HG03159 (cell line): Measurements from ENCODE around the gene DOLPP1.

ENCODE experiments used
- ATAC-seq: cut with Tn5 transposase; IDR thresholded peaks from one replicate; pipeline ENCODE4 v1.9.1; 2021; ENCODE audit warnings: mild to moderate bottlenecking, moderate library complexity; ENCODE audit not compliant: unreplicated experiment

Gene DOLPP1

GRCh38 chr9:129093602-129094386 is 12.9 kb downstream of the DOLPP1 start:
- no peak for ATAC-seq

DNA sequence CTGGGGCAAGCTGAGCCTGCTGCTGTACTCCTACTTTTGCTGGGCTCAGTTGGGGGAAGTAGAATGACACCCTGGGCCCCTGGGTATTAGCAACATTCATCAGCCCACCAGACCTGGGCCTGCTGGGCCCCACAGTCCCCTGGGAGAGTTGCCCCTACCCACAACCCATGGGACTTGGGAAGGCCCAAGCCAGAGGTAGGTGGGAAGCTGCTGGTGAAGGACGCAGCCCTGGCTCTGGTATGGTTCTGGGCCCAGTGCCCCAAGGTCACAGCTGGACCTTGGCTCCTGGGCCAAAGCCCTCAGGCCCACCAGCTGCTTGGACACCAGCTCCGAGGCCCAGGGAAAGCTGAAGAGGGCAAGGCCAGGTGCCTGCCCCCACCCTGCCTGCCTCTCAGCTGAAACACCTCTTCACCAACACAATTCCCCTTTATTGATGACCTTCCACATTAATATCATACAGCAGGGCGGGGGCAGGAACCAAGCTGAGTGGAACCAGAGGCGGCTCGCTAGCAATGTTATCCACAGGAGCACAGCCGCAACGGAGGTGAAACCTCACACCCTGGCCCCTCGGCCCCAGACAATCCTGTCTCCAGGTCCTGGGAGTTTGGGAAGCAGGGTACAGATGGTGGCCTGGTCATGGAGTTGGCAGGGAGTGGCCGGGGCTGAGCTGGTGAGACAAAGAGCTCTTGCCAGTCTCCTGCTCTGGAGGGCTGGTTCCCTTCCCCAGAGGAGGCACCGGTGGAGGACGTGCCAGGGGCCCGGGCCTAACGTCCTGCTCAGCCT is 13.7 kb downstream of the DOLPP1 start:
- no peak for ATAC-seq

- ATAC-seq: no peak
Measured at GRCh38 chr9:129095170-129095667, 14.3 kb downstream of the DOLPP1 start.

- ATAC-seq: no peak
Measured at GRCh38 chr9:129095908-129096307, 15.0 kb downstream of the DOLPP1 start.

DNA sequence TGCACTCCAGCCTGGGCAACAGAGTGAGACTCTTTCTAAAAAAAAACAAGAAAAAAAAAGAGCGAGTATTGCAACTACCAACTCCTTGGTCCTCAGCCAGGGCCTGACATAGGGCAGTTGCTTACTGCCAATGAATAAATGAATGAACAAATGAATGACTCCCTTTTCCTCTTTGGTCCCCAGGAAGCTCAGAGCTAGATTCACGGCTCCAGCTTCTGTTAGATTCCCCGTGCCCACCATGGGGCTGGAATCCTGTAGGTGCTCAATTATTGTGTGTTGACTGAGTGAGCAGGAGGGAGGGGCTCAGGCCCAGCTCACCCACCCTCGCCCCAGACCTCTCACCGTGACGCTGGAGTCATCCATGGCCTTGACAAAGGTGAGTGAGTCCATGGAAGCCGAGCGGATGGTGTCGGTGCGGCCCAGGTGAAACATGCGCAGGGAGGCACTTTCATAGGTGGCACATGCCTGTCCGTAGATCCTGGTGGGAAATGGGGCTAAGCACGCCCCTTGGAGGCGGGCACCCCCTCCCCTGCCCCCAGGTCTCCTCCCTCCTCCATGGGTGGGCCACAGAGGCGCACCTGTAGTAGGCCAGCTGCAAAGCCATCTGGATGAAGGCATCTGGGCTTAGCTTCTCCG is 16.9 kb downstream of the DOLPP1 start:
- ATAC-seq: no peak

DNA sequence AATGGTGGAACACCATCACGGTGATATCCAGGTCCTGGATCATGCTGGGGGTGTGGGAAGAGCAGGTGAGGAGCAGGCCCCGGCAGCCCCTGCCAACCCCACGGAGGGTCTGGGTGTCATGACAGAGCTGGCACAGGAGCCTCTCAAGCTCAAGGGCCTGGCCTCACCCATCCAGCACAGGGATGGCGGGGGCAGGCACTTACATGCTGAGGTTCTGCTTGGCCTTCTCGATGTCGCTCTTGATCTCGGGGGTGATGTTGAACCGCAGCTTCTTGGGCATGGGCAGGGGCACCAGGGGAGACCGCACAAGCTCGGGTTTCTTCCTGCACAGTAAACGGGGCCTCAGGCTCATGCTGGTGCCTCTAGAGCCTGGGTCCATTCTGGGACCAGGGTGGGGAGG is 17.4 kb downstream of the DOLPP1 start:
- ATAC-seq: no peak

DNA sequence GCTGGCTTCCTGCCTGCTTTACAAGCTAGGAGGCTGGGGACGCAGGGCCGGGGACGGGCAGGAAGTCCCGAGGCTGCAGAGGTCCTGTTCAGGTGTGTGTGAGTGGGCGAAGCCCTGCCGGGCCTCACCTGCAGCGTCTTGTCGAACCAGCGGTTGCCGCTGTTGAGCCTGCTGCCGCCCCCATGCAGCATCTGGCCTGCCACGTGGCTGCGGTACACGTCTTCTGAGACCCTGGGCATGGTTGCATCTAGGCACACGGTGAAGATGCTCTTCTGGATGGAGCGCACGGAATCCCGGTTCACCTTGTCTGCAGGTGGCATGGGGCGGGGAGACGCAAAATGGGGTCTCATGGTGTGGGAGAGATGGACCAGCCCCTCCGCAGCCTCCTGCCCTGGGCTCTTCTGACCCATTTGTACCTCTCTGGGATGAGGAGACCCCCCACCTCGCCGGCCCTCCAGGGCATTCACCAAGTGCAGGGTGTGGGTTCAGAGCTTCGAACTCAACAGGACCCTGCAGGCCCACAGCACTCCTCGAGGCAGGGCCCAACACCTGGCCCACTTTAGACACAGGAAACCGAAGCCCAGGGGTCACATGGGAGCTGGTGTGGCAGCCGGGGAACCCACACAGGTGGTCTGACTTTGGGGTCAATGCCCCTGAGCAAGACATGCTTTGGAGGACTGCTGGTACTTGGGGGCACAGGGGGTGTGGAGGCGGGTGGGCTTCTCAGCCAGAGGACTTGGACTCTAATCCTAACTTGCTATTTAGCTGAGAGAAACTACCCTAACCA is 19.7 kb downstream of the DOLPP1 start:
- no peak for ATAC-seq

- ATAC-seq: no peak
Measured at GRCh38 chr9:129101279-129101678, 20.4 kb downstream of the DOLPP1 start.

GRCh38 chr9:129102095-129102525 is 21.2 kb downstream of the DOLPP1 start:
- no peak for ATAC-seq

- no peak for ATAC-seq
Measured at GRCh38 chr9:129102791-129103594, 22.1 kb downstream of the DOLPP1 start.

- no peak for ATAC-seq
Measured at GRCh38 chr9:129103595-129103965, 22.7 kb downstream of the DOLPP1 start.

GRCh38 chr9:129104051-129104450 is 23.1 kb downstream of the DOLPP1 start:
- no peak for ATAC-seq

- no peak for ATAC-seq
Measured at GRCh38 chr9:129105857-129106694, 25.2 kb downstream of the DOLPP1 start.

- ATAC-seq: no peak
Measured at GRCh38 chr9:129107651-129108050, 26.7 kb downstream of the DOLPP1 start.

DNA sequence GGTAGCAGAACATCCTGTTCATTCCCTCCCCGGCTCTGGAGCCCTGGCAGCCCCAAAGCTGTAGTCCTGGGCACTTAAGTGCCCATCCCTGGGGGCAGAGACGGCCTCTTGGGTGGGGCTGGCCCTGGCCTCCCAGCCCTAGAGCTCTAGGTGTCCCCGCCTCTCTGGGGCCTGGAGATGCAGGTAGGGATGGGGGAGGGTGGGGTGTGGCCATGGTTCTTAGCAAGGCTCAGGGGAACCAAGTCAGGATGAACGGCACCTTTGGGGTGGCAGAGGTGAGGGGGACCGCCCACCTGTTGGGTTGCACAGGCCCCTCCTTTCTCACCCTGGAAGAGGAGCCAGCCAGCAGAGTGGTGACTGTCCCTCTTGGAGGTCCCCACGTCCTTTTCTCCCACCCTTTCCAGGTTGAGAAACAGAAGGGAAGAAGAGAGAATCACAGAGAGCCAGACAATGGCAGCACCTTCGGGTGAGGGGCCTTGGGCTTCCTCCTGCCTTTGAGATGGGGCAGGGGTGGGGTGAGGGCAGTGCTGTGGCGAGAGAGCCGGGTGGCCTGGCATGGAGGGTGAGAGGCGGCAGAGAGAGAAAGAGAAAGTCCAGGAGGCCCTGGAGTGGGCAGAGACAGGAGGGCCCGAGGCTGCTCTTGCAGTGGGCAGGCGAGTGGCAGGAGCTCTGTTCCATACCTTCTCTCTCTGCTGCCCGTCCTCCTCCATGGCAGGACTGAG is 27.3 kb downstream of the DOLPP1 start:
- no peak for ATAC-seq

DNA sequence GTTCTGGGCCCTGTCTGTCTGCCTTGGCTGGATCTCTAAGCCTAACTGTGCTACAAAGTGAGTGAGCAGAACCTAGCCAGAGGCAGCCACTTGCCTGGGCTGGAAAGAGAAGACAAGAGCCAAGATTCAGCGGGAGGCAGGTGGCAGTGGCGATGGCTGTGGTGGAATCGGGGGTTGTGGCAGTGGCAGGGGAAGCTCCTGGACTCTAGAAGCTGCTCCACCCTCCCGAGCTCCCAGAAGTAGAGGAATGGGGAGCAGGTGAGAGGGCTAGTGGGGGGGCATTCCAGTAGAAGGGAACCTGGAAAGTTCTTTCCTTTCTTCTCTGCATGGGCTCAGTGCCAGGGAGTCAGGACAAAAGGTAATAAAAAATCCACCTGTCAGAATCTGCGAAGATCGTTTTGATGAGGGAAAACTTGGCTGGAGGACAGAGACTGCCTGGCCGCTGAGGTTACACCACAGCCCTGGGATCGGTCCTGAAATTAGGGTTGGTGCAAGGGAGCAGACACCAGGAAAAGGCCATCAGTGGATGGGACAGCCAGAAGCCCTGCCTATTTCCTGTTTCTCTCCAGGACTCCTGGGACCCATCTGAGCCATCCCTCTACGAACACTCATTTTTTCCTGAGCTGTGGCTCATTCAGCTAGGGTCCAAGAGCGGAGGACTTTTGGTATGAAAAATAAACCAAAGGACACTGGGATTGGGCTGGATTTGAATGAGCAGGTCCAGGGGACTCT is 28.1 kb downstream of the DOLPP1 start:
- ATAC-seq: no peak

GRCh38 chr9:129109537-129109903 is 28.6 kb downstream of the DOLPP1 start:
- no peak for ATAC-seq
